ENCODE results near the gene PAX5. TPM values are rescaled to one million over a fixed set of nuclear protein-coding genes. Genes with fewer than 3 reads are reported as not detected.
"Not testable (repeated sequence)": the region's sequence is repeated elsewhere in the genome, so short reads cannot be mapped to it uniquely, and the experiment has no call there.

The PAX5 gene
- total RNA-seq, result under 1 TPM in 1 of 3 donors, not detected in 2; 0.59 TPM

DNA sequence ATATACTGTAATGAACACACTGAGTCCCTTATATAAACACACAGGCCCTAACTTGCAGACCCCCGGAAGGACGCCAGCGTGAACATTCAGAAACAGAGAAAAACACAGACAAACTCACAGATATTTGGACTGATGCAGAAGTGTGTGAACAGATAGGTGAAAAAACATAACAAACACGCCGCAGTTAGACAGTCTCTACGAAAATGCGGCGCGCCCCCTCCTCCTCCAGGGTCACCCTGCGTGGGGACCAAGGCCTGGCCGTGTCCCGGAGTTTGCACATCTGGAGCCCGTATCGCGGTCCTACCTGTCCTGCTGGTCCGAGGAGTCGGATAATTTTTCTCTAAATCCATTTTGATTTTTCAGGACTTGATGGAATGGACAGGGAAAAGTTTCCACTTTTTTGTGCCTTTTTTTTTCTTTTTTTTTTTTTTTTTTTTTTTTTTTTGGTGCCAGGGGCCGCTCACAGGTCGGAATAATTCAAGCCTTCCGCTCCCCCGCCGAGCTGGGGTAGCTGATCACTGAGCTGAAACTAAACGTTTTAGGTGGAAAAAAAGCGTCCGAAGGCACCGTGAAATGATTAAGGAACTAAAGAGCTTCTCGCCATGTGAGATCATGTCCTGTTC lies at the start of gene PAX5:
TSS of gene PAX5 (minus strand) at position 587 of the 623 bp plus-strand sequence. CDS start at position 350, 237 bp downstream.
- Histone ChIP-seq H3K4me1 (peaks cover 10 to 19% of the 10 kb centered on the region in 2 donors), H3K27ac (no peak within 1 kb of the TSS), H3K4me3 (peak within 1 kb of the TSS; percentile 7 to 51 (median 13)), H3K27me3 (peaks cover 25 to 99% of the 10 kb centered on the region in 2 donors), H3K9me3 (peaks cover 0 to 4% of the 10 kb centered on the region in 2 donors), H3K36me3 (no peaks in the 10 kb centered on the region)
- intact Hi-C loops (cut with DNase I; ENCODE audit: low total_unique reads), result no loop called here
- no peak for DNase-seq (ENCODE audit: low spot score in 2 of 2)
- TF ChIP-seq POLR2AphosphoS5 (IDR thresholded peaks at IDR 0.05) (no peak), POLR2A (IDR thresholded peaks at IDR 0.05) (no peak)
- TF ChIP-seq, protein P1, sequence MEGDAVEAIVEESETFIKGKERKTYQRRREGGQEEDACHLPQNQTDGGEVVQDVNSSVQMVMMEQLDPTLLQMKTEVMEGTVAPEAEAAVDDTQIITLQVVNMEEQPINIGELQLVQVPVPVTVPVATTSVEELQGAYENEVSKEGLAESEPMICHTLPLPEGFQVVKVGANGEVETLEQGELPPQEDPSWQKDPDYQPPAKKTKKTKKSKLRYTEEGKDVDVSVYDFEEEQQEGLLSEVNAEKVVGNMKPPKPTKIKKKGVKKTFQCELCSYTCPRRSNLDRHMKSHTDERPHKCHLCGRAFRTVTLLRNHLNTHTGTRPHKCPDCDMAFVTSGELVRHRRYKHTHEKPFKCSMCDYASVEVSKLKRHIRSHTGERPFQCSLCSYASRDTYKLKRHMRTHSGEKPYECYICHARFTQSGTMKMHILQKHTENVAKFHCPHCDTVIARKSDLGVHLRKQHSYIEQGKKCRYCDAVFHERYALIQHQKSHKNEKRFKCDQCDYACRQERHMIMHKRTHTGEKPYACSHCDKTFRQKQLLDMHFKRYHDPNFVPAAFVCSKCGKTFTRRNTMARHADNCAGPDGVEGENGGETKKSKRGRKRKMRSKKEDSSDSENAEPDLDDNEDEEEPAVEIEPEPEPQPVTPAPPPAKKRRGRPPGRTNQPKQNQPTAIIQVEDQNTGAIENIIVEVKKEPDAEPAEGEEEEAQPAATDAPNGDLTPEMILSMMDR (IDR thresholded peaks at IDR 0.05), result no peak

GRCh38 chr9:37083654-37084053 lies 49.6 kb upstream of the PAX5 start:
- DNase-seq (ENCODE audit: low spot score in 2 of 2), result no peak
- no peak for TF ChIP-seq POLR2AphosphoS5 (IDR thresholded peaks at IDR 0.05)
- TF ChIP-seq POLR2A (IDR thresholded peaks at IDR 0.05), result no peak
- TF ChIP-seq, protein P1 (IDR thresholded peaks at IDR 0.05), result no peak
- no peak overlapping the region for H3K4me3 ChIP-seq
- no peaks in the 10 kb centered on the region for H3K36me3 ChIP-seq
- intact Hi-C loops (cut with DNase I; ENCODE audit: low total_unique reads), result no loop called here
- H3K4me1 ChIP-seq, result no peaks in the 10 kb centered on the region
- no peak overlapping the region for H3K27ac ChIP-seq
- H3K9me3 ChIP-seq, result no peaks in the 10 kb centered on the region
- H3K27me3 ChIP-seq, result no peaks in the 10 kb centered on the region

- Histone ChIP-seq H3K27me3 (no peaks in the 10 kb centered on the region), H3K36me3 (no peaks in the 10 kb centered on the region), H3K9me3 (no peaks in the 10 kb centered on the region), H3K27ac (no peak overlapping the region), H3K4me1 (no peaks in the 10 kb centered on the region), H3K4me3 (no peak overlapping the region)
- intact Hi-C loops (cut with DNase I; ENCODE audit: low total_unique reads), result no loop called here
- TF ChIP-seq POLR2AphosphoS5 (IDR thresholded peaks at IDR 0.05) (no peak), POLR2A (IDR thresholded peaks at IDR 0.05) (no peak)
- TF ChIP-seq, protein P1 (IDR thresholded peaks at IDR 0.05), result no peak
- no peak for DNase-seq (ENCODE audit: low spot score in 2 of 2)
These were observed 48.2 kb upstream of the PAX5 start for GRCh38 chr9:37082214-37082765.

DNA sequence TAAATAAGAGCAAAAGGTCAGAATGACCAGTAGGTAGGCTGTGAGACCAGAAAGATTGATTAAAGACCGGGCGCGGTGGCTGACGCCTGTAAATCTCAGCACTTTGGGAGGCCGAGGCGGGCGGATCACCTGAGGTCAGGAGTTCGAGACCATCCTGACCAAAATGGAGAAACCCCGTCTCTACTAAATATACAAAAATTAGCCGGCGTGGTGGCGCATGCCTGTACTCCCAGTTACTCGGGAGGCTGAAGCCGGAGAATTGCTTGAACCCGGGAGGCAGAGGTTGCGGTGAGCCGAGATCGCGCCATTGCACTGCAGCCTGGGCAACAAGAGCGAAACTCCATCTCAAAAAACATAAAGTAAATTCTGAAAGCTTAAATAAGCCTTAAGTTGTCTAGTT lies 47.4 kb upstream of the PAX5 start:
- H3K27me3 ChIP-seq; intact Hi-C loops (cut with DNase I; ENCODE audit: low total_unique reads); H3K27ac ChIP-seq; H3K9me3 ChIP-seq; H3K4me1 ChIP-seq; H3K4me3 ChIP-seq; H3K36me3 ChIP-seq; DNase-seq (ENCODE audit: low spot score in 2 of 2): not testable (repeated sequence)

DNA sequence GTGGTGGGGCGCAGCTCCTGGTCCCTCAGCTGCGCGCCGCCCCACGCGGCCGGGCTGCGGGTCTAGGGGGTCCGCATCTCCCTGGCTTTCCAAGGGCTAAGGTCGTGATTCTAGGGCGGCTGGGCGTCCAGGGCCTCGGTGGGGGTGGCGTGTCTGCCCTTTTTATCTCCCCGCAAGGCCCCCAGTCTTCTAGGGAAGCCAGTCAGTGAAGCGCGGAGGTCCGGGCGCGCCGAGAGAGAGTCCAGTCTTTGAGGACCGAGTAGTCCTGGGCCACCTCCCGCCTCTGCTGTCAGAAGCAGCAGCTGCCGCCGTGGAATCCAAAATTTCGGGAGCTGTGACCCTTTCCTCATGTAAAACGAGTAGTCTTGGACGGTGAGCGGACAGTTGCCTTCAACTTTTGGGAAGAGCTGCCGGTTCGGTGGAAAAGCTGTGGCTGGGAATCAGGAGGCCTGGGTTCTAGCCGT lies 46.1 kb upstream of the PAX5 start:
- intact Hi-C loops (cut with DNase I; ENCODE audit: low total_unique reads); H3K27me3 ChIP-seq: not testable (repeated sequence)
- DNase-seq (ENCODE audit: low spot score in 2 of 2), result peak in 1 of 2 donors; percentile 19

GRCh38 chr9:37079370-37080164 lies 45.5 kb upstream of the PAX5 start:
- TF ChIP-seq, protein P1 (IDR thresholded peaks at IDR 0.05), result peak in 1 of 3 donors; percentile 1
- TF ChIP-seq POLR2A (IDR thresholded peaks at IDR 0.05) (peak; percentile 51), POLR2AphosphoS5 (IDR thresholded peaks at IDR 0.05) (peak; percentile 56 to 82 (median 72))
- intact Hi-C loops (cut with DNase I; ENCODE audit: low total_unique reads), result no loop called here
- peak; percentile 89 to 91 for DNase-seq (ENCODE audit: low spot score in 2 of 2)
- Histone ChIP-seq H3K4me3 (peak overlapping the region; percentile 85 to 95 (median 86)), H3K4me1 (no peaks in the 10 kb centered on the region), H3K27ac (peak overlapping the region; percentile 90 to 91), H3K36me3 (no peaks in the 10 kb centered on the region), H3K9me3 (no peaks in the 10 kb centered on the region), H3K27me3 (no peaks in the 10 kb centered on the region)

More for the DNA sequence above, 46.1 kb upstream of the PAX5 start:
- H3K9me3 ChIP-seq, H3K4me1 ChIP-seq, H3K36me3 ChIP-seq: not testable (repeated sequence)
- peak overlapping the region; percentile 90 to 91 for H3K27ac ChIP-seq
- peak overlapping the region; percentile 85 to 95 (median 86) for H3K4me3 ChIP-seq

DNA sequence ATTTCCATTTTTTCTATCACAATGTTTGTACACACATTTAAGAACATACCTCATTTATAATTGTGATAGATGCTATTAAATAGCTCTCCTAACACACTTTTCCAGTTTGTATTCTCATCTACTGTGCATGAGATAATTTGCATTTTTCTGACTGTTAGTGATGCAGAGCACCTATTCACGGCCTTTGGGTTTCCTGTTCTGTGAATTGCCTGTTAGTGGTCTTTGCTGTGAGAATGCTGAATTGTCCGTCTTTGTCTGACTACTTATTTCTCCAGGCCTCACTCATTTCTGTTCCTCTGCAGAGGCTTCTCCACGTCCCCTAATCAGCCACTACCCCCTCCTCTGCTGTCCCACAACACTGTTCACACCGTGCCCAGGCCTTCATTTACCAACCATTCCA lies 40.7 kb upstream of the PAX5 start:
- H3K27me3 ChIP-seq; H3K4me3 ChIP-seq; H3K4me1 ChIP-seq; DNase-seq (ENCODE audit: low spot score in 2 of 2); H3K27ac ChIP-seq; intact Hi-C loops (cut with DNase I; ENCODE audit: low total_unique reads); H3K36me3 ChIP-seq; H3K9me3 ChIP-seq: not testable (repeated sequence)

Data from breast epithelium (tissue), 4 donors.